HCT116 (cell line): ENCODE results near the gene MOV10L1. TPM values are rescaled to one million over a fixed set of nuclear protein-coding genes. Genes with fewer than 3 reads are reported as not detected.

Experiments
- ATAC-seq: fragments of 200-7000 bp; cut with Tn5 transposase; 2 replicates; pipeline ENCODE4 v1.9.1; 2020; ENCODE audit warnings: mild to moderate bottlenecking, moderate library complexity
- BruUV-seq: library from RNA; stranded (reverse); fragments of 400-500 nt; replicated peaks from 2 replicates; lab custom pipeline; 2021; lab: Mats Ljungman, UMichigan
- CTCF ChIA-PET: fragments of 300-600 bp; sonication (Branson Sonifier 250); formaldehyde crosslinking; loops from one replicate; lab custom pipeline; 2021; ENCODE audit warnings: antibody characterized with exemption; lab: Charles Lee
- POLR2A ChIA-PET: fragments of 300-600, 350-600 bp; sonication (Branson Sonifier 250); formaldehyde crosslinking; loops from one replicate; lab custom pipeline; 2021; ENCODE audit warnings: antibody characterized with exemption; lab: Charles Lee
- RAD21 ChIA-PET, 2 experiments: fragments of 300-600 bp; sonication (Branson Sonifier 250); formaldehyde crosslinking; loops; one replicate each; lab custom pipeline; 2023; ENCODE audit warnings: low total read pairs in 2 of 2; ENCODE audit not compliant: uncharacterized antibody in 2 of 2, unreplicated experiment in 2 of 2, low non-redundant PET in 1 of 2; lab: Charles Lee
- DNase-seq: peaks from one replicate; pipeline ENCODE4 v3.0.0-alpha.2; 2010; ENCODE audit warnings: low read depth, low spot score
- H2AFZ ChIP-seq: fragments of 200-600 bp; shearing (Covaris generic), sonication (generic); 2 replicates; pipeline ENCODE4 v1.6.1; 2017; ENCODE audit warnings: low read depth, mixed run types, mixed read lengths, antibody characterized with exemption, low read length; ENCODE audit not compliant: poor library complexity, severe bottlenecking
- H3K27ac ChIP-seq: 2 replicates; pipeline ENCODE4 v1.5.1; 2012; ENCODE audit warnings: low read depth, low read length
- H3K27me3 ChIP-seq: fragments of 200-600 bp; sonication (generic); 2 replicates; pipeline ENCODE4 v1.6.1; 2016; ENCODE audit warnings: mixed run types, low read length, mixed read lengths; ENCODE audit not compliant: insufficient read depth
- H3K36me3 ChIP-seq, 2 experiments: fragments of 200-500 bp in 1 of 2; fragments of 200-600 bp in 1 of 2; sonication (Bioruptor generic) in 1 of 2; sonication (generic) in 1 of 2; 2 replicates each; pipeline versions ENCODE4 v1.5.1 to v1.6.1; 2014 to 2016; ENCODE audit warnings: low read length in 2 of 2, inconsistent platforms in 1 of 2, mixed read lengths in 1 of 2, mixed run types in 1 of 2; ENCODE audit not compliant: insufficient read depth in 2 of 2, control insufficient read depth in 1 of 2
- H3K4me1 ChIP-seq, 2 experiments: fragments of 200-600 bp in 1 of 2; sonication (generic) in 1 of 2; 2 replicates each; pipeline versions ENCODE4 v1.5.1 to v1.6.1; 2012 to 2017; ENCODE audit warnings: low read length in 2 of 2, inconsistent platforms in 1 of 2, mild to moderate bottlenecking in 1 of 2, mixed read lengths in 1 of 2, mixed run types in 1 of 2, moderate library complexity in 1 of 2; ENCODE audit not compliant: insufficient read depth in 2 of 2, control insufficient read depth in 1 of 2
- H3K4me2 ChIP-seq: fragments of 200-600 bp; sonication (generic); 2 replicates; pipeline ENCODE4 v1.6.1; 2017; ENCODE audit warnings: mixed run types, low read length, mixed read lengths
- H3K4me3 ChIP-seq, 2 experiments: fragments of 200-600 bp in 1 of 2; sonication (generic) in 1 of 2; replicated peaks in 1 of 2; 2 replicates each; pipeline ENCODE4 v1.5.1; 2011 to 2016; ENCODE audit warnings: low read length in 2 of 2, control low read depth in 1 of 2, low read depth in 1 of 2, mild to moderate bottlenecking in 1 of 2, mixed read lengths in 1 of 2, mixed run types in 1 of 2
- H3K79me2 ChIP-seq: fragments of 200-600 bp; sonication (generic); 2 replicates; pipeline ENCODE4 v1.6.1; 2017; ENCODE audit warnings: mild to moderate bottlenecking, mixed run types, low read length, moderate library complexity, mixed read lengths; ENCODE audit not compliant: insufficient read depth
- H3K9ac ChIP-seq: fragments of 200-600 bp; sonication (generic); 2 replicates; pipeline ENCODE4 v1.6.1; 2016; ENCODE audit warnings: low read length, mixed read lengths
- H3K9me2 ChIP-seq: fragments of 200-600 bp; sonication (generic), shearing (Covaris generic); 2 replicates; pipeline ENCODE4 v1.6.1; 2017; ENCODE audit warnings: mixed run types, mild to moderate bottlenecking, moderate library complexity; ENCODE audit not compliant: insufficient read depth
- H3K9me3 ChIP-seq, 2 experiments: fragments of 200-500 bp in 1 of 2; fragments of 200-600 bp in 1 of 2; sonication (Bioruptor generic) in 1 of 2; sonication (generic) in 1 of 2; 2 replicates each; pipeline ENCODE4 v1.6.1; 2014 to 2017; ENCODE audit warnings: low read length in 2 of 2, mixed read lengths in 2 of 2, inconsistent platforms in 1 of 2, low read depth in 1 of 2, mild to moderate bottlenecking in 1 of 2, mixed run types in 1 of 2, moderate library complexity in 1 of 2; ENCODE audit not compliant: control insufficient read depth in 1 of 2, insufficient read depth in 1 of 2
- H4K20me1 ChIP-seq: fragments of 200-600 bp; sonication (generic), shearing (Covaris generic); 2 replicates; pipeline ENCODE4 v1.6.1; 2017; ENCODE audit warnings: mixed run types, mild to moderate bottlenecking, moderate library complexity; ENCODE audit not compliant: insufficient read depth
- ATF3 ChIP-seq: IDR thresholded peaks from 2 replicates; pipeline ENCODE4 v1.6.1; 2012
- EGR1 ChIP-seq: IDR thresholded peaks from 2 replicates; pipeline ENCODE4 v1.6.1; 2012; ENCODE audit warnings: low read depth
- EZH2 ChIP-seq: fragments of 200-600 bp; sonication (generic); IDR thresholded peaks from 2 replicates; pipeline ENCODE4 v1.6.1; 2017; ENCODE audit warnings: antibody characterized with exemption, mixed run types
- EZH2phosphoT487 ChIP-seq: fragments of 200-600 bp; IDR thresholded peaks from 2 replicates; pipeline ENCODE4 v1.6.1; 2018; ENCODE audit warnings: antibody characterized with exemption, borderline replicate concordance
- FOSL1 ChIP-seq: IDR thresholded peaks from 2 replicates; pipeline ENCODE4 v1.6.1; 2012; ENCODE audit warnings: low read depth
- POLR2A ChIP-seq: IDR thresholded peaks from 2 replicates; pipeline ENCODE4 v1.7.0; 2011; ENCODE audit warnings: borderline replicate concordance; ENCODE audit not compliant: insufficient read depth, insufficient read length; ENCODE audit errors: extremely low read depth
- RAD21 ChIP-seq: IDR thresholded peaks from 2 replicates; pipeline ENCODE4 v1.6.1; 2012; ENCODE audit warnings: low read depth, mild to moderate bottlenecking
- REST ChIP-seq: IDR thresholded peaks from 2 replicates; pipeline ENCODE4 v1.6.1; 2012; ENCODE audit warnings: low read depth
- SIN3A ChIP-seq: IDR thresholded peaks from 2 replicates; pipeline ENCODE4 v1.6.1; 2012; ENCODE audit warnings: low read depth
- SP1 ChIP-seq: IDR thresholded peaks from 2 replicates; pipeline ENCODE4 v1.6.1; 2012; ENCODE audit warnings: low read depth
- TCF7L2 ChIP-seq: IDR thresholded peaks from 2 replicates; pipeline ENCODE4 v1.7.0; 2011; ENCODE audit warnings: borderline replicate concordance, inconsistent platforms; ENCODE audit not compliant: insufficient read depth, insufficient read length; ENCODE audit errors: extremely low read depth
- YY1 ChIP-seq: IDR thresholded peaks from 2 replicates; pipeline ENCODE4 v1.6.1; 2011; ENCODE audit warnings: low read length, low read depth, moderate library complexity, mild to moderate bottlenecking; ENCODE audit not compliant: insufficient replicate concordance; ENCODE audit errors: extremely low read depth
- intact Hi-C: fragments of 100-400 bp; cut with micrococcal nuclease; formaldehyde crosslinking; loops from 2 replicates; pipeline ENCODE4 v1.10.0; 2022
- total RNA-seq: library from RNA; stranded (reverse); gene quantifications from one replicate; pipeline ENCODE4 v1.2.1, GENCODE V29; 2021; ENCODE audit not compliant: unreplicated experiment

Gene MOV10L1
- total RNA-seq, 1 experiment from 2014 or later = not detected

GRCh38 chr22:50040717-50041116 lies 49.1 kb upstream of the MOV10L1 start:
- intact Hi-C loops = no loop called here
- Histone ChIP-seq H3K27ac (no peak overlapping the region), H3K9ac (no peak overlapping the region), H3K27me3 (no peaks in the 10 kb centered on the region), H3K4me1 (no peaks in the 10 kb centered on the region), H3K4me3 (no peak overlapping the region), H4K20me1 (no peaks in the 10 kb centered on the region), H3K9me2 (no peaks in the 10 kb centered on the region), H3K4me2 (no peak overlapping the region), H3K36me3 (no peaks in the 10 kb centered on the region), H3K79me2 (no peaks in the 10 kb centered on the region), H2AFZ (no peak overlapping the region), H3K9me3 (peaks cover 0 to 16% of the 10 kb centered on the region in 2 experiments; a peak in 2 of 4 replicates)
- ChIA-PET POLR2A (no interaction called here), RAD21 (interaction anchor here in 1 of 2 experiments (0.6 kb wide), 1 partner anchor 66 kb away, joined by 7 read pairs; no protein-coding TSS in a partner anchor), CTCF (interaction anchor here (0.9 kb wide), 1 partner anchor 9 kb away, joined by 3 read pairs; no protein-coding TSS in a partner anchor)
- no peak for ATAC-seq
- no TSS peak for BruUV-seq
- TF ChIP-seq ATF3 (no peak), EGR1 (no peak), EZH2phosphoT487 (no peak), TCF7L2 (no peak), REST (no peak), RAD21 (no peak), FOSL1 (no peak), POLR2A (no peak), EZH2 (no peak), YY1 (no peak), SP1 (no peak), SIN3A (no peak)
- TF ChIP-seq, all 23 proteins: peak for 0
- DNase-seq = no peak
